CD4-positive, alpha-beta T cell (primary cell): ENCODE results near the gene CCDC83. TPM values are rescaled to one million over a fixed set of nuclear protein-coding genes. Genes with fewer than 3 reads are reported as not detected.

ENCODE experiments used
- ATAC-seq: fragments of 200-7000 bp; cut with Tn5 transposase; one replicate; pipeline ENCODE4 v1.10.0; 2022; ENCODE audit warnings: mild to moderate bottlenecking; ENCODE audit not compliant: poor library complexity
- CTCF ChIA-PET: fragments of 350-600 bp; sonication (Branson Sonifier 250); formaldehyde crosslinking; loops from one replicate; lab custom pipeline; 2021; ENCODE audit warnings: antibody characterized with exemption, inconsistent platforms; lab: Charles Lee
- POLR2A ChIA-PET: fragments of 350-600 bp; sonication (Branson Sonifier 250); formaldehyde crosslinking; loops from one replicate; lab custom pipeline; 2021; ENCODE audit warnings: antibody characterized with exemption, inconsistent platforms; lab: Charles Lee
- DNase-seq, 14 experiments: peaks; one replicate each; pipeline ENCODE4 v3.0.0-alpha.2; 2013 to 2020; ENCODE audit warnings: mixed read lengths in 2 of 14
- H3K27ac ChIP-seq, 2 donors: one replicate each; pipeline versions ENCODE4 v1.5.1 to v1.7.0; 2013; ENCODE audit warnings: low read length in 2 of 2, low read depth in 1 of 2, mild to moderate bottlenecking in 1 of 2
- H3K27me3 ChIP-seq, 2 experiments: 1 replicate in 1 of 2; 2 replicates in 1 of 2; pipeline versions ENCODE4 v1.6.1 to v1.7.0; 2013; ENCODE audit warnings: low read length in 2 of 2, control low read depth in 1 of 2, mild to moderate bottlenecking in 1 of 2, moderate library complexity in 1 of 2; ENCODE audit not compliant: insufficient read depth in 2 of 2, control insufficient read depth in 1 of 2
- H3K36me3 ChIP-seq: one replicate; pipeline ENCODE4 v1.6.1; 2013; ENCODE audit warnings: low read length, control low read depth; ENCODE audit not compliant: insufficient read depth
- H3K4me1 ChIP-seq: one replicate; pipeline ENCODE4 v1.6.1; 2013; ENCODE audit warnings: low read length, control low read depth; ENCODE audit not compliant: insufficient read depth
- H3K4me3 ChIP-seq: one replicate; pipeline ENCODE4 v1.5.1; 2013; ENCODE audit warnings: mild to moderate bottlenecking, low read length, moderate library complexity
- H3K9me3 ChIP-seq, 2 experiments: 1 replicate in 1 of 2; 2 replicates in 1 of 2; pipeline versions ENCODE4 v1.6.1 to v1.7.0; 2013; ENCODE audit warnings: low read length in 2 of 2, mild to moderate bottlenecking in 2 of 2, control low read depth in 1 of 2, moderate library complexity in 1 of 2; ENCODE audit not compliant: control insufficient read depth in 1 of 2, insufficient read depth in 1 of 2
- H3K27ac Mint-ChIP-seq: one replicate; pipeline ENCODE4 v1.8.0; 2020; ENCODE audit warnings: mixed read lengths
- H3K27me3 Mint-ChIP-seq: one replicate; pipeline ENCODE4 v1.8.0; 2021; ENCODE audit warnings: mixed read lengths
- H3K36me3 Mint-ChIP-seq: one replicate; pipeline ENCODE4 v1.8.0; 2021; ENCODE audit warnings: low read depth, mixed read lengths
- H3K4me1 Mint-ChIP-seq: one replicate; pipeline ENCODE4 v1.8.0; 2021; ENCODE audit warnings: low read depth, mixed read lengths
- H3K4me3 Mint-ChIP-seq: one replicate; pipeline ENCODE4 v1.8.0; 2020; ENCODE audit warnings: mild to moderate bottlenecking, mixed read lengths
- H3K9me3 Mint-ChIP-seq: one replicate; pipeline ENCODE4 v1.8.0; 2020; ENCODE audit warnings: mixed read lengths
- CTCF ChIP-seq: fragments of 200-600 bp; IDR thresholded peaks from one replicate; pipeline ENCODE4 v1.8.0; 2022; ENCODE audit warnings: antibody characterized with exemption, mild to moderate bottlenecking
- intact Hi-C, 2 experiments: fragments of 100-400 bp; cut with DNase I in 1 of 2; cut with micrococcal nuclease in 1 of 2; formaldehyde crosslinking; loops; one replicate each; pipeline versions ENCODE4 v1.15.1 to v1.9.0; 2023 to 2025; cut with DNase I, micrococcal nuclease
- polyA plus RNA-seq, 2 donors: library from polyadenylated mRNA; unstranded; fragments of 120-200 nt; gene quantifications; one replicate each; pipeline ENCODE4 v1.2.1, GENCODE V29; 2013
- total RNA-seq, 174 experiments: library from RNA in 2 of 174; stranded (reverse) in 2 of 174; gene quantifications; one replicate each; pipeline ENCODE4 v1.2.3 and lab custom pipeline; 2021 to 2026

CCDC83 gene
- not detected for total RNA-seq
- not detected for polyA plus RNA-seq (2013, experiment 1 of 2)
- polyA plus RNA-seq (2013, experiment 2 of 2), result not detected
- total RNA-seq (lab: John Stamatoyannopoulos, UW), result 0 to 0.35 (median 0) reads per million in 172 experiments

DNA sequence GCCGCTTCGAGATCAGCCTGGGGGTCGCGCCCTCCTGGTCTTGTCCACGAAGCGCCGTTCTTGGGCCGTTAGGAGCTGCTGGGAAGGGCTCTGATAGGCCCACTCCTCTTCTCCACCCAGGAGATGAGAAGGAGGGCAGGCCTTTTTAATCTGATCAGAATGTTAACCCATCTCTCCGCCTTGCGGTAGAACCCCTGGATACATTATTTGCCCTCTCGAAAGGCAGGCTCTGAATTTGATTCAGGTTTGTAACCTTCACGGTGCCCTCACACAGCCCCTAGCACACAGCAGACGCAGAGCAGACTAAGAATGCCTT, at the start of gene CCDC83:
CCDC83 (plus strand) TSS at position 43 of the 316 bp plus-strand sequence. CDS start 9,741 bp downstream, outside the sequence.
- POLR2A ChIA-PET, result interaction anchor here (0.8 to 2.2 kb wide), 13 partner anchors 8 to 347 kb away, joined by 3 to 23 read pairs (median 5); partner anchors contain the start of genes CREBZF, DLG2, PICALM and SYTL2
- TF ChIP-seq CTCF, result no peak
- Mint-ChIP-seq H3K36me3 (peaks cover 7% of the 10 kb centered on the region), H3K4me1 (peaks cover 13% of the 10 kb centered on the region), H3K9me3 (no peaks in the 10 kb centered on the region), H3K4me3 (peak within 1 kb of the TSS; percentile 91), H3K27me3 (no peaks in the 10 kb centered on the region), H3K27ac (peak within 1 kb of the TSS; percentile 93)
- peaks cover 0 to 9% of the 10 kb centered on the region in 2 experiments for H3K9me3 ChIP-seq
- no peak for DNase-seq
- H3K27me3 ChIP-seq, result no peaks in the 10 kb centered on the region
- H3K4me1 ChIP-seq, result peaks cover 12% of the 10 kb centered on the region
- no peak for ATAC-seq
- CTCF ChIA-PET, result interaction anchor here (0.6 to 2.3 kb wide), 56 partner anchors 8 to 438 kb away, joined by 3 to 21 read pairs (median 4); partner anchors contain the start of genes CCDC89, CREBZF and TMEM126B
- peak within 1 kb of the TSS; percentile 70 for H3K4me3 ChIP-seq
- H3K36me3 ChIP-seq, result no peaks in the 10 kb centered on the region
- intact Hi-C loops, result loop anchor here (1.0 to 10.0 kb wide), 13 partner anchors 32 to 964 kb away; no protein-coding TSS in a partner anchor
- peak within 1 kb of the TSS; percentile 68 to 75 for H3K27ac ChIP-seq

DNA sequence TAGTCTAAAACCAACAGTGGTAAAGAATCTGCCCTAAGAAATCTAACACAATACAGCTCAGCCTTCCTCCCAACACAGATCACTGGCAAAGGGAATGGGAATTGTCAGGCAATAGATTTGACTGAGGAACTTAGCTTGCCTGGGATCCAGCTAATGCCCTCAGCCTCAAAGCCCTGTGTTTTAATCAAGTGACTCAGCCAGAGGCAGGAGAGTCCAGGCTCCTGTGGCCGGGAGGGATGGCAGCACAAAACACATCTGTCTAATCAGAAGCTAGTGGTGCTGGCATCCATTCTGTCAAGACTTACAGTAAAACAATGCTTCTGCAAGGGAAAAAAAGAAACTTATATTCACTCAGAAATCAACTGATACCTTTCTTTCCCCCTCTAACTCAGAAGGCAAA, 49.8 kb upstream of the CCDC83 start:
- Mint-ChIP-seq H3K27ac (no peak overlapping the region), H3K4me3 (no peak overlapping the region), H3K9me3 (no peaks in the 10 kb centered on the region), H3K4me1 (peaks cover 54% of the 10 kb centered on the region), H3K36me3 (peaks cover 11% of the 10 kb centered on the region), H3K27me3 (no peaks in the 10 kb centered on the region)
- no peaks in the 10 kb centered on the region for H3K27me3 ChIP-seq
- POLR2A ChIA-PET, result no interaction called here
- CTCF ChIA-PET, result interaction anchor here (1.5 kb wide), 1 partner anchor 25 kb away, joined by 3 read pairs; no protein-coding TSS in a partner anchor
- no peak for TF ChIP-seq CTCF
- no peak for ATAC-seq
- H3K9me3 ChIP-seq, result no peaks in the 10 kb centered on the region
- DNase-seq, result no peak
- no peak overlapping the region for H3K4me3 ChIP-seq
- intact Hi-C loops, result no loop called here
- H3K36me3 ChIP-seq, result no peaks in the 10 kb centered on the region
- peaks cover 29% of the 10 kb centered on the region for H3K4me1 ChIP-seq
- no peak overlapping the region for H3K27ac ChIP-seq

DNA sequence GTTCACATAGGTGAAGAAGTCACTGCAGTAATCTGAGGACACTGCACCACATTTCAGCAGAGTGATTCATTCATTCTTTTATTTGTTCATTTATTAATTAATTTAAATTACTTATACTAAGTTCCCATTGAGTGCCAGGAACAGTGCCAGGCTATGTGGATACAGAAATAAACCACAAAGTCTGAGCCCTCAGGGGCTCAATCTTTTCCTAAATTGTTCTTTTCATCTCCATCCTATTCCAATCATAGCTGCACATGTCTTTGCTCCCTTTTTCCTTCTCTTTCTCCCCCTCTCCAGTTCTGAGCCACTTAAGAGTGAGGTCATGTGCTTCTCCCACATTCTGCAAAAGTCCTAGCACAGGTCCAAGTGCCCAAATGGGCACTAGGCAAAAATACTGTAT, 49.2 kb upstream of the CCDC83 start:
- H3K36me3 ChIP-seq, result no peaks in the 10 kb centered on the region
- no peak overlapping the region for H3K4me3 Mint-ChIP-seq
- no peaks in the 10 kb centered on the region for H3K27me3 Mint-ChIP-seq
- H3K36me3 Mint-ChIP-seq, result peaks cover 14% of the 10 kb centered on the region
- intact Hi-C loops, result no loop called here
- peaks cover 51% of the 10 kb centered on the region for H3K4me1 Mint-ChIP-seq
- CTCF ChIA-PET, result interaction anchor here (1.4 kb wide), 1 partner anchor 21 kb away, joined by 3 read pairs; no protein-coding TSS in a partner anchor
- POLR2A ChIA-PET, result no interaction called here
- H3K4me1 ChIP-seq, result peaks cover 29% of the 10 kb centered on the region
- H3K9me3 Mint-ChIP-seq, result no peaks in the 10 kb centered on the region
- no peak for TF ChIP-seq CTCF
- no peak overlapping the region for H3K27ac ChIP-seq
- DNase-seq, result no peak
- H3K27ac Mint-ChIP-seq, result no peak overlapping the region
- ATAC-seq, result no peak
- H3K9me3 ChIP-seq, result no peaks in the 10 kb centered on the region
- no peak overlapping the region for H3K4me3 ChIP-seq
- no peaks in the 10 kb centered on the region for H3K27me3 ChIP-seq
